GM19452 (cell line): ENCODE measurements around the gene YIPF5.

ENCODE experiments used
- ATAC-seq: cut with Tn5 transposase; IDR thresholded peaks from one replicate; pipeline ENCODE4 v1.9.1; 2021; ENCODE audit not compliant: unreplicated experiment

The YIPF5 gene

GRCh38 chr5:144183254-144183889 lies 12.9 kb upstream of the YIPF5 start:
- ATAC-seq = no peak

- ATAC-seq = no peak
Measured at GRCh38 chr5:144179226-144179625, 8.8 kb upstream of the YIPF5 start.

GRCh38 chr5:144177548-144177947 lies 7.1 kb upstream of the YIPF5 start:
- no peak for ATAC-seq

- ATAC-seq = no peak
Measured at GRCh38 chr5:144173766-144174165, 3.3 kb upstream of the YIPF5 start.

- peak; percentile 0 for ATAC-seq
Measured at GRCh38 chr5:144169904-144170275, 569 bp downstream of the YIPF5 start.

- no peak for ATAC-seq
Measured at GRCh38 chr5:144167998-144168397, 2.5 kb downstream of the YIPF5 start.

GRCh38 chr5:144166696-144167095 lies 3.8 kb downstream of the YIPF5 start:
- no peak for ATAC-seq

GRCh38 chr5:144162686-144163085 lies 7.8 kb downstream of the YIPF5 start:
- ATAC-seq = no peak

DNA sequence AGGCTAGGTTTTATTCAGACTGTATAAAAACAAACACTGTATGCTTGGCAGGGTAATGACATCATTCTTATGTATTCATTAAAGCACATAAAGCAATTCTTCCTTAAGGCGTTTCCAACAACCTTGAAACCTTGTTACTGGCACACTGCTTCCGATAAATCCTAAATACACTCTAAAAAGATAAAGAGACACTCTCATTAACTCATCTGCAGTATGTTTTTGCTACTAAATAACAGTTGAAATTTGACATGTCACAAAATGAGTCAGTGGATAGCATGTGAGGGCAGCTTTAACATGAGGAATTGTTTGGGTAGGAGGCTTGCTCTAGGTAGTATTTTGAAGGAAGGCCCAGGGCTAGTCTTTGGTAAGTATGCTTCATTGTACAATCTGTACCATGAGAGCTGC lies 13.7 kb downstream of the YIPF5 start:
- no peak for ATAC-seq

DNA sequence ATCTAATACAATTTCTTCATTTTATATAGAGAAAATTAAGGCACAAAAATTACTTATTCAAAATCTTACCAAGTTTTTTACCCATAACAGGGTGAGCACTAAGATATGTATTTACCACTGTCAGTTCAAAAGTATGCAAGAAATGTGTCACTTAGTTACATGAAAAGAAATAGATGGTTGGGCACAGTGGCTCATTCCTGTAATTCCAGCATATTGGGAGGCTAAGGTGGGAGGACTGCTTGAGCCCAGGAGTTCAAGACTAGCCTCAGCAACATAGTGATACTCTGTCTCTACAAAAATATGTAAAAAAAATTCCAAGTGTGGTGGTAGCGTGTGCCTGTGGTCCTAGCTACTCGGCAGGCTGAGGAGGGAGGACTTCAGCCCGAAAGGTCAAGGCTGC lies 19.4 kb downstream of the YIPF5 start:
- no peak for ATAC-seq

DNA sequence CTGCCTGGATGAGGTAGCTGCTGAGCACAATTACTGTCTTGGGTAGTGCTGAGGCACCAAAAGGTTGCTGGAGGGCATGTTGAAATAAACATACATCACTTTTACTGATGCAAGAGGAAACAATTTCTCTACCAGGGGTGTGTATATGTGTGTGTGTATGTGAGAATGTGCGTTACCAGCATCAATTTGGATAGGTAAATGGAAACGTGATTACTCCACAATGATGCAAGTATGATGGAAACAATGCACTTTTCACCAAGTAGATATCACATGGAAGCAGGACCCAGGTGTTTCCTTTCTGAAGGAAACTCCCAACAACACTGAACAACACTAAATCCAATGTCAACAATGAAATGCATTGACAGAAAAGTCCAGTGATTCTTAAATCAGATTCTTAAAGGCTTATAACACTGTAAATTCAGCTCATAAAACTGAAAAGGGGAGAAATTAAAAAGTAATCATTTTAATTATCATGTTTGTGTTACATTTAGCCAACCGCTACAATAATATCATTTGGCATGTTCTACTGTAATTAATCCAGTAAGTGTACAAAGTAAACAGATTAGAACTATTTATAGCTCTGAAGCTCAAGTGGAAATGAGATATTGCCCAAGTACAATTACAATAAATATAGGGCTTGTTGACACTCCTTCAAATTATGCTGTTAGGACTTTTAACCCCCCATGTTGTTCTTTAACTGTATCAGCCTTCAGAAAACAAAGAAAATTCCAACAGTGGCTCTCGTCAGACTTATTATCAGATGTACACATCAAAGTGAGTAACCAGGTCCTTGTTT lies 25.3 kb downstream of the YIPF5 start:
- ATAC-seq = no peak

DNA sequence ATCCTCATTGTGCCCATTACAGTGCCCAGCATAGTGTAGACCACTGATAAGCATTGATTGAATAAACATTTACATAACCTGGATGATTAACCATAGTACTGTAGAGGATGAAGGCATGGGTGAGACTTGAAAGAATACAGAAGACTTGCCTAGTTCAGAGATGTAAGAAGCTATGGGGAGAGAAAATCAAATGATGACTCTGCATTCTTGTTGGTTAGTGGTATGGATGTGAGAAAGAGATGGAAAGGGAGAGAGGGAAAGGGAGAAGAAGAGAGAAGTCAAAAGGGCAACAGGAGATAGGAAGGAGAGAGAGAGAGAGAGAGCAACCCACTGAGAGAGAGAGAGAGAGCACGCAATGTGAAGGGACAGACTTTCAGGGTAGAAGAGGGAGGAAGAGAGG lies 26.8 kb downstream of the YIPF5 start:
- ATAC-seq = no peak

DNA sequence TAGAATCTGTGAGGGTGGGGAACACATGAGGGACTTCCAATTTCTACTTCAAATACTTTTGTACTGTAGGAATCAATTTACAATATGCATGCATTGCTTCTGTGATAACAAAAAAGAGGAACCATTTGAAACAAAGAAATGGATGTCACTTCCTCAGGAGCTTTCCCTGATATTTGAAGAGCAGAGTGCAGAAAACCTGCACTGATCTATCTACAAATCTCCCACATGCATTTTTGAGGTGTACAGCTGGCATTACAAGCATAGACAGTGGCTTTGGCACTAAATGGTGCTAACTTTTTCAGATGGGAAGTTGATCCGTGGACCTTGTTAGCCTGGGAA lies 27.7 kb downstream of the YIPF5 start:
- ATAC-seq = no peak

- ATAC-seq = peak; percentile 97
Measured at GRCh38 chr5:144142139-144142823, 28.2 kb downstream of the YIPF5 start.

GRCh38 chr5:144141585-144141984 lies 28.9 kb downstream of the YIPF5 start:
- no peak for ATAC-seq

DNA sequence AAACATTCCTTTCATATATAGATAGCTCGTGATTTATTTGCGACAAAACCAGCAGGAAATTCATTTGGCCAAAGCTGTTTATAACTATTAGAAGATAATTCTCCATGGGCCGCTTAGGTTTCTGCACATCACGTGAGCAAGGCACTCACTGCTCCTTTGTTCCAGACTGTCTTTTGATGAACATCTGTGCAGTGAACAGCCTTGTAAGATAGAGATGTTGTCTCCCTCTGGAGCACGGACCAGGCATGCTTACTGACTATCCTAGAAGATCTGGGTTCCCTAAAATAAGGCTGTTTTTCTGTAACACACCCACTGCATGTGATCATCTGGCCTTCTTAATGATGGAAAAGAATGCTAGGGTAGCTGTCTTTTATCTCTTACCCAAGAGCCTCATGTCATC lies 30.9 kb downstream of the YIPF5 start:
- no peak for ATAC-seq

DNA sequence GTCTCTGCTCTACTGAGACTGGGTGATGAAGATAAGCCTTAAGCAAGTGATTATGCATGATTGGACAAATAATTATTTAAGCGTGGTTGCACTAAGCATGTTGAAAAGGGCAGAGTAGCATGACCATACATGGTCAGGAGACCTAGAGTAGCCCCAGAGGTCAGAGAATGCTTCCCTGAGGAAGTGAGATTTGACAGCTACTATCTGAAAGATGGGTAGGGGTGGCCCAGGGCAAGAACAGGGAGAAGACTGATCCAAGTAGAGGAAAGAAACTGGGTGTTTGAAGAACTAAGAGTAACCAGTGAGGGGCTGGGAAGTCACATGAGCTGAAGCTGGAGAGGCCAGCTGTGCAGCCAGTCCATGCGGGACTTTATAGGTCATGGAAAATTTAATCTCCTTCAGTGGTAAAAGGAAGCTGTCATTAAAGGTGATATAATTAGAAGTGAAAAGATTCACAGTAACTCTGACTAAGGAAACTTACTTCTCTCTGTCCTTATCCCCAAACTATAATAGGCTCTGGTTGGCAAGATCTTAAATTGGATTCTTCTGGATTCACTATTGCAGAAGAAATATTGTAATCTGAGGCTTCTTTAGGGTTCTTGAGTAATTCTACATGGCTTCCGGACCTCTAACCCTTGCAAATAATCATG lies 35.2 kb downstream of the YIPF5 start:
- ATAC-seq = no peak

- ATAC-seq = no peak
Measured at GRCh38 chr5:144134194-144134826, 36.1 kb downstream of the YIPF5 start.

- no peak for ATAC-seq
Measured at GRCh38 chr5:144133050-144133633, 37.3 kb downstream of the YIPF5 start.

GRCh38 chr5:144131261-144131660 lies 39.2 kb downstream of the YIPF5 start:
- ATAC-seq = no peak

- ATAC-seq = no peak
Measured at GRCh38 chr5:144130306-144130705, 40.2 kb downstream of the YIPF5 start.
